UCSD-AML1 (cell line): ENCODE measurements around the gene CEACAM7.
A peak's percentile ranks its signal among the peaks of the same experiment; 100 is the strongest.
"Not testable (repeated sequence)": the region's sequence is repeated elsewhere in the genome, so short reads cannot be mapped to it uniquely, and the experiment has no call there.

Experiments
- DNase-seq: peaks from one replicate; lab custom pipeline; 2025; ENCODE audit not compliant: unreplicated experiment; lab: John Stamatoyannopoulos, UW

Gene CEACAM7

GRCh38 chr19:41688098-41688497, at the start of gene CEACAM7:
Gene CEACAM7, minus strand, starts transcription at chr19:41688270. Its CDS starts 105 bp downstream, at chr19:41688165.
- DNase-seq: no peak

GRCh38 chr19:41735071-41735600, 47.1 kb upstream of the CEACAM7 start:
- DNase-seq: no peak

DNA sequence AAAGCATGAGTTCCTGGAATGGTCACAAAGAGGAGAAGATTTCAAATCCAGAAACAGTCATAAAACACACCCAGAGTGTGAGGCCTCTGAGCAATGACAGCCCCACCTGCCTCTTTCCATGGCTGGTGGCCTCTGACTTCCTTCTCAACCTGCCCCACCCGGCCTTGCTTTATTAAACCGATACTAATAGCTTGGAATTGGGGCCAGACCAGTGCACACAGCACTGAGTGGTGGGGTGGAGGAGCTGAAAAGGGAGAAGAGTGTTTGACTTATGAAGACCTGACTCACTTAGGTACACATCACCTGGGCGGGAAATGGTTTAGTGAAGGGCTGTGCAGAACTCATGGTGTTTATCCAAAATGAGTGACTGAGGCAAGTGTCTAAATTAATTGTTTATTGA, 46.5 kb upstream of the CEACAM7 start:
- DNase-seq: no peak

- no peak for DNase-seq
Observed at GRCh38 chr19:41734156-41734555, 46.1 kb upstream of the CEACAM7 start.

DNA sequence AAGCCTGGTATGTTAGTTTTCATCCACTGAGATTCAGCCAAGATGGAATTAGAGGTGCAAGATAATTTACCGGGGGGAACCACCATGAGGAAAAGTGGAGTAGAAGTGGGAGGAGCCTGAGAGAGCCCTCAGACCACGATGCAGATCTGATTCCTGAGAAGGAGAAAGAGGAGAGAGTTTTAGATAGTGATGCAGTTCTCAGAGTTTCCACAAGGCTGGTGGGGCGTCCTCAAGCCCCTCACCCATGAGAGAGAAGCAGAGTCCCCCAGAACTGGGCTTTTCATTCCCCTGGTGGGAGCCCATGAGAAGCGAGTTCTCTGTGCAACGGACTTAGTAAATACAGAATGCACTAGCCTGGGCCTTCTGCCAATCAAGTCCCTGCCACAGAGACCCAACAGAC, 38.4 kb upstream of the CEACAM7 start:
- no peak for DNase-seq

- DNase-seq: no peak
Observed at GRCh38 chr19:41720103-41720502, 32.0 kb upstream of the CEACAM7 start.

DNA sequence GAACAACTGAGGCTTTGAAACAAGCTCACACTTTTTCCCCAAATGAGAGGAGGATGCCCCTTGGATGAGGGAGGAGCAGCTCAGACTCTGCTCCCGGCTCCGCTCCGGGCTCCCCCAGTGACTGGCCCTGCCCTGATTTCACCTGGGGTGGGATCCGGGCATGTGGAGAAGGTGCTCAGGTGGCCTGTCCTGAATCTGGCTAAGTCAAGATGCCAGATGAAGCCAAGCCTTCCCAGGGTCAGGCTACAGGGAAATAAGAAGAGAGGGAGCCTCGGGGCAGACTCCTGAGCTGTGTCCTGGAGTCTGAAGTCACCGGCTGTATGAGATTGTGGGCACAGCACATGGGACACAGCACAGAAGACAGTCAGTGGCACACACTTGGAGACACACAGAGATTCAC, 30.7 kb upstream of the CEACAM7 start:
- DNase-seq: no peak

GRCh38 chr19:41714598-41714997, 26.5 kb upstream of the CEACAM7 start:
- no peak for DNase-seq

GRCh38 chr19:41711376-41712261, 23.5 kb upstream of the CEACAM7 start:
- no peak for DNase-seq

GRCh38 chr19:41709951-41710645, 22.0 kb upstream of the CEACAM7 start:
- no peak for DNase-seq

DNA sequence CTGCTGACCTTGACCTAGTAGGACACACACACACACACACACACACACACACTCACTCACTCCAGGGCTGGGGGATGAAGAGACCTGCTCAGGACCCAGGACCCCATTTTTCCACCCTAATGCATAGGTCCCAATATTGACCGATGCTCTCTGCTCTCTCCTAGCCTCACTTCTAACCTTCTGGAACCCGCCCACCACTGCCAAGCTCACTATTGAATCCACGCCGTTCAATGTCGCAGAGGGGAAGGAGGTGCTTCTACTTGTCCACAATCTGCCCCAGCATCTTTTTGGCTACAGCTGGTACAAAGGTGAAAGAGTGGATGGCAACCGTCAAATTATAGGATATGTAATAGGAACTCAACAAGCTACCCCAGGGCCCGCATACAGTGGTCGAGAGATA, 21.4 kb upstream of the CEACAM7 start:
- DNase-seq: not testable (repeated sequence)

DNA sequence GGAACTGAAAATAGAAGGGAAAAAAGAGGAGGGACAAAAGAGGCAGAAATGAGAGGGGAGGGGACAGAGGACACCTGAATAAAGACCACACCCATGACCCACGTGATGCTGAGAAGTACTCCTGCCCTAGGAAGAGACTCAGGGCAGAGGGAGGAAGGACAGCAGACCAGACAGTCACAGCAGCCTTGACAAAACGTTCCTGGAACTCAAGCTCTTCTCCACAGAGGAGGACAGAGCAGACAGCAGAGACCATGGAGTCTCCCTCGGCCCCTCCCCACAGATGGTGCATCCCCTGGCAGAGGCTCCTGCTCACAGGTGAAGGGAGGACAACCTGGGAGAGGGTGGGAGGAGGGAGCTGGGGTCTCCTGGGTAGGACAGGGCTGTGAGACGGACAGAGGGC, 20.4 kb upstream of the CEACAM7 start, which contains the start of gene CEACAM5:
Gene CEACAM5 (plus strand): TSS at position 146 of the 400 bp plus-strand sequence. CDS start 106 bp downstream, at position 252.
- DNase-seq: no peak

DNA sequence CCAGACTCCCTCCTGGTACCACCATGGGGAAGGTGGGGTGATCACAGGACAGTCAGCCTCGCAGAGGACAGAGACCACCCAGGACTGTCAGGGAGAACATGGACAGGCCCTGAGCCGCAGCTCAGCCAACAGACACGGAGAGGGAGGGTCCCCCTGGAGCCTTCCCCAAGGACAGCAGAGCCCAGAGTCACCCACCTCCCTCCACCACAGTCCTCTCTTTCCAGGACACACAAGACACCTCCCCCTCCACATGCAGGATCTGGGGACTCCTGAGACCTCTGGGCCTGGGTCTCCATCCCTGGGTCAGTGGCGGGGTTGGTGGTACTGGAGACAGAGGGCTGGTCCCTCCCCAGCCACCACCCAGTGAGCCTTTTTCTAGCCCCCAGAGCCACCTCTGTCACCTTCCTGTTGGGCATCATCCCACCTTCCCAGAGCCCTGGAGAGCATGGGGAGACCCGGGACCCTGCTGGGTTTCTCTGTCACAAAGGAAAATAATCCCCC, 19.9 kb upstream of the CEACAM7 start:
- no peak for DNase-seq

DNA sequence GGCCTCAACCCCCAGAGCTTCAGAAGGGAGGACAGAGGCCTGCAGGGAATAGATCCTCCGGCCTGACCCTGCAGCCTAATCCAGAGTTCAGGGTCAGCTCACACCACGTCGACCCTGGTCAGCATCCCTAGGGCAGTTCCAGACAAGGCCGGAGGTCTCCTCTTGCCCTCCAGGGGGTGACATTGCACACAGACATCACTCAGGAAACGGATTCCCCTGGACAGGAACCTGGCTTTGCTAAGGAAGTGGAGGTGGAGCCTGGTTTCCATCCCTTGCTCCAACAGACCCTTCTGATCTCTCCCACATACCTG, 19.4 kb upstream of the CEACAM7 start:
- no peak for DNase-seq

DNA sequence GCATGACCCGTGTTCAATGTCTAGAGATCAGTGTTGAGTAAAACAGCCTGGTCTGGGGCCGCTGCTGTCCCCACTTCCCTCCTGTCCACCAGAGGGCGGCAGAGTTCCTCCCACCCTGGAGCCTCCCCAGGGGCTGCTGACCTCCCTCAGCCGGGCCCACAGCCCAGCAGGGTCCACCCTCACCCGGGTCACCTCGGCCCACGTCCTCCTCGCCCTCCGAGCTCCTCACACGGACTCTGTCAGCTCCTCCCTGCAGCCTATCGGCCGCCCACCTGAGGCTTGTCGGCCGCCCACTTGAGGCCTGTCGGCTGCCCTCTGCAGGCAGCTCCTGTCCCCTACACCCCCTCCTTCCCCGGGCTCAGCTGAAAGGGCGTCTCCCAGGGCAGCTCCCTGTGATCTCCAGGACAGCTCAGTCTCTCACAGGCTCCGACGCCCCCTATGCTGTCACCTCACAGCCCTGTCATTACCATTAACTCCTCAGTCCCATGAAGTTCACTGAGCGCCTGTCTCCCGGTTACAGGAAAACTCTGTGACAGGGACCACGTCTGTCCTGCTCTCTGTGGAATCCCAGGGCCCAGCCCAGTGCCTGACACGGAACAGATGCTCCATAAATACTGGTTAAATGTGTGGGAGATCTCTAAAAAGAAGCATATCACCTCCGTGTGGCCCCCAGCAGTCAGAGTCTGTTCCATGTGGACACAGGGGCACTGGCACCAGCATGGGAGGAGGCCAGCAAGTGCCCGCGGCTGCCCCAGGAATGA, 18.9 kb upstream of the CEACAM7 start:
- DNase-seq: peak; percentile 86

GRCh38 chr19:41705393-41706174, 17.5 kb upstream of the CEACAM7 start:
- peak; percentile 45 for DNase-seq

GRCh38 chr19:41703602-41704293, 15.7 kb upstream of the CEACAM7 start:
- no peak for DNase-seq

- no peak for DNase-seq
Observed at GRCh38 chr19:41702171-41702651, 14.1 kb upstream of the CEACAM7 start.

GRCh38 chr19:41701401-41702075, 13.5 kb upstream of the CEACAM7 start:
- peak; percentile 40 for DNase-seq
